Measurements from ENCODE around the gene FAM222B. TPM values are rescaled to one million over a fixed set of nuclear protein-coding genes. Genes with fewer than 3 reads are reported as not detected.

FAM222B gene
- total and polyA plus RNA-seq, 4 donors: 2.8 to 5.4 (median 4.1) TPM

GRCh38 chr17:28717578-28718332 lies 124.8 kb downstream of the FAM222B start, which contains the start of gene RAB34:
Gene RAB34, minus strand, starts transcription at chr17:28717868. Its CDS starts 602 bp downstream, at chr17:28717266.
- WGBS: 25% methylated on average over 60 of the region's 60 CpGs
- peaks cover 5 to 11% (median 7%) of the 10 kb centered on the region in 4 donors for H3K36me3 ChIP-seq (ENCODE audit: control insufficient read depth in 4 of 4, insufficient read depth in 3 of 4, low read depth in 1 of 4, low read length in 3 of 4)
- H3K4me1 ChIP-seq (ENCODE audit: control insufficient read depth in 4 of 4, insufficient read depth in 4 of 4, low read length in 3 of 4): peaks cover 7 to 27% (median 17%) of the 10 kb centered on the region in 4 donors
- H3K9me3 ChIP-seq (ENCODE audit: control insufficient read depth in 4 of 4, low read length in 3 of 4): no peaks in the 10 kb centered on the region
- H3K27ac ChIP-seq (ENCODE audit: low read depth in 1 of 2, low read length in 2 of 2): peak within 1 kb of the TSS; percentile 60 to 70
- no peaks in the 10 kb centered on the region for H3K27me3 ChIP-seq (ENCODE audit: control insufficient read depth in 4 of 4, insufficient read depth in 4 of 4, low read length in 3 of 4)
- peak; percentile 59 for TF ChIP-seq NR2F2 (IDR thresholded peaks at IDR 0.05)
- TF ChIP-seq FOXA1 (IDR thresholded peaks at IDR 0.05): no peak
- no peak for TF ChIP-seq HNF4A (conservative IDR thresholded peaks at IDR 0.05)
- TF ChIP-seq RAD21 (IDR thresholded peaks at IDR 0.05): no peak
- TF ChIP-seq MAX (IDR thresholded peaks at IDR 0.05): no peak
- H3K9ac ChIP-seq (ENCODE audit: low read depth in 1 of 2, low read length in 2 of 2): peak within 1 kb of the TSS in 1 of 2 donors; percentile 8
- peak within 1 kb of the TSS in 1 of 3 donors; percentile 36 for H3K4me3 ChIP-seq (ENCODE audit: low read depth in 1 of 3, low read length in 3 of 3)
- DNase-seq (ENCODE audit: low spot score): peak; percentile 68

- 26% methylated on average over 63 of the region's 63 CpGs for WGBS
- Histone ChIP-seq H3K36me3 (ENCODE audit: control insufficient read depth in 4 of 4, insufficient read depth in 3 of 4, low read depth in 1 of 4, low read length in 3 of 4) (peaks cover 0 to 5% (median 1%) of the 10 kb centered on the region in 4 donors), H3K9ac (ENCODE audit: low read depth in 1 of 2, low read length in 2 of 2) (peak overlapping the region in 1 of 2 donors; percentile 8), H3K9me3 (ENCODE audit: control insufficient read depth in 4 of 4, low read length in 3 of 4) (no peaks in the 10 kb centered on the region), H3K27ac (ENCODE audit: low read depth in 1 of 2, low read length in 2 of 2) (peak overlapping the region; percentile 60 to 70), H3K4me3 (ENCODE audit: low read depth in 1 of 3, low read length in 3 of 3) (peak overlapping the region in 1 of 3 donors; percentile 36), H3K27me3 (ENCODE audit: control insufficient read depth in 4 of 4, insufficient read depth in 4 of 4, low read length in 3 of 4) (no peaks in the 10 kb centered on the region), H3K4me1 (ENCODE audit: control insufficient read depth in 4 of 4, insufficient read depth in 4 of 4, low read length in 3 of 4) (peaks cover 7 to 27% (median 17%) of the 10 kb centered on the region in 4 donors)
- no peak for DNase-seq (ENCODE audit: low spot score)
- no peak for TF ChIP-seq FOXA2 (IDR thresholded peaks at IDR 0.05)
- no peak for TF ChIP-seq NR2F2 (IDR thresholded peaks at IDR 0.05)
- TF ChIP-seq ATF3 (IDR thresholded peaks at IDR 0.05): no peak
- TF ChIP-seq RXRA (IDR thresholded peaks at IDR 0.05): no peak
- no peak for TF ChIP-seq EGR1 (IDR thresholded peaks at IDR 0.05; ENCODE audit: low read depth in 2 of 2)
These were observed 125.6 kb downstream of the FAM222B start for GRCh38 chr17:28716740-28717577.

- DNase-seq (ENCODE audit: low spot score): no peak
- H3K9ac ChIP-seq (ENCODE audit: low read depth in 1 of 2, low read length in 2 of 2): no peak overlapping the region
- no peaks in the 10 kb centered on the region for H3K9me3 ChIP-seq (ENCODE audit: control insufficient read depth in 4 of 4, low read length in 3 of 4)
- H3K4me3 ChIP-seq (ENCODE audit: low read depth in 1 of 3, low read length in 3 of 3): no peak overlapping the region
- H3K4me1 ChIP-seq (ENCODE audit: control insufficient read depth in 4 of 4, insufficient read depth in 4 of 4, low read length in 3 of 4): peaks cover 2 to 23% (median 11%) of the 10 kb centered on the region in 4 donors
- 96% methylated on average over 2 of the region's 2 CpGs for WGBS
- no peaks in the 10 kb centered on the region for H3K36me3 ChIP-seq (ENCODE audit: control insufficient read depth in 4 of 4, insufficient read depth in 3 of 4, low read depth in 1 of 4, low read length in 3 of 4)
- no peak overlapping the region for H3K27ac ChIP-seq (ENCODE audit: low read depth in 1 of 2, low read length in 2 of 2)
- no peaks in the 10 kb centered on the region for H3K27me3 ChIP-seq (ENCODE audit: control insufficient read depth in 4 of 4, insufficient read depth in 4 of 4, low read length in 3 of 4)
- TF ChIP-seq ATF3 (IDR thresholded peaks at IDR 0.05) (no peak), YY1 (IDR thresholded peaks at IDR 0.05) (no peak), HNF4G (IDR thresholded peaks at IDR 0.05) (no peak), HNF4A (conservative IDR thresholded peaks at IDR 0.05) (no peak), SP1 (IDR thresholded peaks at IDR 0.05) (no peak), CTCF (IDR thresholded peaks at IDR 0.05; ENCODE audit: low read depth, low read length, missing input control) (no peak), RXRA (IDR thresholded peaks at IDR 0.05) (no peak), EGR1 (IDR thresholded peaks at IDR 0.05; ENCODE audit: low read depth in 2 of 2) (no peak), MAX (IDR thresholded peaks at IDR 0.05) (no peak), NR2F2 (IDR thresholded peaks at IDR 0.05) (no peak), FOXA1 (IDR thresholded peaks at IDR 0.05) (no peak), ZBTB33 (IDR thresholded peaks at IDR 0.05) (no peak), GABPA (IDR thresholded peaks at IDR 0.05 in 1 of 2, conservative IDR thresholded peaks at IDR 0.05 in 1 of 2) (no peak)
These were observed 127.4 kb downstream of the FAM222B start for GRCh38 chr17:28715217-28715616.

All from liver (tissue), 9 donors.